ENCODE measurements around the gene TRIM50. TPM values are rescaled to one million over a fixed set of nuclear protein-coding genes. Genes with fewer than 3 reads are reported as not detected.

Gene TRIM50
- total RNA-seq, 1 experiment from 2014 or later: not detected

DNA sequence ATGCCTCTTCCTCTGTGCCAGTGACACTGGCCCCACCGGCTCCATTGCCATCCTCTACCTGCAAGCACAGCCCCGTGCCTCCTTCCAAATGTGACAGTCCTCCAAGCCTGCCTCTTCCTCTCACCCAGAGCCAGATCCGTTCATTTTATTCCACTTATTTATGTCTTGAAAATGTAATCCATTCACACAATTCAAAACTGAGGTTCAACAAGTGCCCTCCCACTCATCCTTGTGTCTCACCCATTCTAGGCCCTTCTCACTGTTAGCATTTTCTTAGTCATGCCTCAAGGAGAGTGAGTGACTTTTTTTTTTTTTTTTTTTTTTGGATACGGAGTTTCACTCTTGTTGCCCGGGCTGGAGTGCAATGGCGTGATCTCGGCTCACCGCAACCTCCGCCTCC is 41.7 kb upstream of the TRIM50 start:
- H3K27me3 ChIP-seq (replicated peaks; ENCODE audit: control insufficient read depth, insufficient read depth, low read length): no peaks in the 10 kb centered on the region
- no peaks in the 10 kb centered on the region; the same call in 1 of the 2 replicates for H3K4me1 ChIP-seq
- no peaks in the 10 kb centered on the region for H3K9me3 ChIP-seq
- H3K4me3 ChIP-seq (ENCODE audit: low read depth, low read length): no peak overlapping the region
- no peak overlapping the region for H3K27ac Mint-ChIP-seq (ENCODE audit: unreplicated experiment)
- no peak overlapping the region for H3K4me3 Mint-ChIP-seq (ENCODE audit: unreplicated experiment)
- DNase-seq: no peak
- intact Hi-C loops (cut with micrococcal nuclease; ENCODE audit: unreplicated experiment): no loop called here
- no peaks in the 10 kb centered on the region for H3K36me3 Mint-ChIP-seq (ENCODE audit: insufficient read depth, unreplicated experiment)
- CTCF ChIA-PET: no interaction called here
- H3K4me1 Mint-ChIP-seq (ENCODE audit: low read depth, unreplicated experiment): peaks cover 7% of the 10 kb centered on the region
- TF ChIP-seq CTCF (IDR thresholded peaks at IDR 0.05; ENCODE audit: insufficient read depth in 1 of 2, low read depth in 1 of 2, low read length in 1 of 2, severe bottlenecking in 1 of 2, unreplicated experiment in 1 of 2): no peak
- H3K9me3 Mint-ChIP-seq (ENCODE audit: unreplicated experiment): no peaks in the 10 kb centered on the region
- no peaks in the 10 kb centered on the region for H3K27me3 Mint-ChIP-seq (ENCODE audit: insufficient read depth, unreplicated experiment)
- BruUV-seq (replicated peaks): no TSS peak
- POLR2A ChIA-PET: no interaction called here
- H3K36me3 ChIP-seq (ENCODE audit: control insufficient read depth, insufficient read depth, low read length): no peaks in the 10 kb centered on the region

GRCh38 chr7:73369009-73369408 is 41.1 kb upstream of the TRIM50 start:
- Mint-ChIP-seq H3K27ac (ENCODE audit: unreplicated experiment) (no peak overlapping the region), H3K27me3 (ENCODE audit: insufficient read depth, unreplicated experiment) (no peaks in the 10 kb centered on the region), H3K4me1 (ENCODE audit: low read depth, unreplicated experiment) (peaks cover 6% of the 10 kb centered on the region), H3K9me3 (ENCODE audit: unreplicated experiment) (no peaks in the 10 kb centered on the region), H3K36me3 (ENCODE audit: insufficient read depth, unreplicated experiment) (no peaks in the 10 kb centered on the region), H3K4me3 (ENCODE audit: unreplicated experiment) (no peak overlapping the region)
- H3K4me3 ChIP-seq (ENCODE audit: low read depth, low read length): no peak overlapping the region
- no peak for DNase-seq
- CTCF ChIA-PET: interaction anchor here (1.5 kb wide), 1 partner anchor 26 kb away, joined by 3 read pairs; no protein-coding TSS in a partner anchor
- intact Hi-C loops (cut with micrococcal nuclease; ENCODE audit: unreplicated experiment): no loop called here
- no peaks in the 10 kb centered on the region for H3K27me3 ChIP-seq (replicated peaks; ENCODE audit: control insufficient read depth, insufficient read depth, low read length)
- TF ChIP-seq CTCF (IDR thresholded peaks at IDR 0.05; ENCODE audit: insufficient read depth in 1 of 2, low read depth in 1 of 2, low read length in 1 of 2, severe bottlenecking in 1 of 2, unreplicated experiment in 1 of 2): no peak
- H3K9me3 ChIP-seq: no peaks in the 10 kb centered on the region
- POLR2A ChIA-PET: no interaction called here
- BruUV-seq (replicated peaks): no TSS peak
- no peaks in the 10 kb centered on the region; the same call in 1 of the 2 replicates for H3K4me1 ChIP-seq
- H3K36me3 ChIP-seq (ENCODE audit: control insufficient read depth, insufficient read depth, low read length): no peaks in the 10 kb centered on the region

GRCh38 chr7:73366990-73367389 is 39.1 kb upstream of the TRIM50 start:
- H3K27ac Mint-ChIP-seq (ENCODE audit: unreplicated experiment): no peak overlapping the region
- Histone ChIP-seq H3K4me1 (no peaks in the 10 kb centered on the region), H3K4me3 (ENCODE audit: low read depth, low read length) (no peak overlapping the region), H3K36me3 (ENCODE audit: control insufficient read depth, insufficient read depth, low read length) (no peaks in the 10 kb centered on the region), H3K27me3 (replicated peaks; ENCODE audit: control insufficient read depth, insufficient read depth, low read length) (no peaks in the 10 kb centered on the region), H3K9me3 (no peaks in the 10 kb centered on the region)
- no peak for DNase-seq
- CTCF ChIA-PET: no interaction called here
- no peak for TF ChIP-seq CTCF (IDR thresholded peaks at IDR 0.05; ENCODE audit: insufficient read depth in 1 of 2, low read depth in 1 of 2, low read length in 1 of 2, severe bottlenecking in 1 of 2, unreplicated experiment in 1 of 2)
- intact Hi-C loops (cut with micrococcal nuclease; ENCODE audit: unreplicated experiment): no loop called here
- POLR2A ChIA-PET: no interaction called here
- BruUV-seq (replicated peaks): no TSS peak
- H3K4me3 Mint-ChIP-seq (ENCODE audit: unreplicated experiment): no peak overlapping the region
- no peaks in the 10 kb centered on the region for H3K27me3 Mint-ChIP-seq (ENCODE audit: insufficient read depth, unreplicated experiment)
- no peaks in the 10 kb centered on the region for H3K9me3 Mint-ChIP-seq (ENCODE audit: unreplicated experiment)
- H3K36me3 Mint-ChIP-seq (ENCODE audit: insufficient read depth, unreplicated experiment): no peaks in the 10 kb centered on the region
- H3K4me1 Mint-ChIP-seq (ENCODE audit: low read depth, unreplicated experiment): no peaks in the 10 kb centered on the region

Measured in Caco-2 (cell line).